HG03558 (cell line): ENCODE data around the gene RNASEL.
"Not testable (repeated sequence)": the region's sequence is repeated elsewhere in the genome, so short reads cannot be mapped to it uniquely, and the experiment has no call there.

Experiments used
- ATAC-seq: cut with Tn5 transposase; IDR thresholded peaks from one replicate; pipeline ENCODE4 v1.9.1; 2021; ENCODE audit warnings: moderate number of reproducible peaks; ENCODE audit not compliant: unreplicated experiment; ENCODE audit errors: extremely low read depth

RNASEL gene

GRCh38 chr1:182588500-182589396 is at the start of gene RNASEL:
Gene RNASEL (minus strand): TSS chr1:182589256. CDS start chr1:182586806, 2,450 bp downstream.
- ATAC-seq = no peak

- no peak for ATAC-seq
Measured at GRCh38 chr1:182637769-182638168, 48.7 kb upstream of the RNASEL start.

GRCh38 chr1:182635871-182636270 is 46.8 kb upstream of the RNASEL start:
- ATAC-seq = no peak

GRCh38 chr1:182634306-182635072 is 45.4 kb upstream of the RNASEL start:
- no peak for ATAC-seq

- ATAC-seq = no peak
Measured at GRCh38 chr1:182633657-182634281, 44.7 kb upstream of the RNASEL start.

GRCh38 chr1:182633031-182633430 is 44.0 kb upstream of the RNASEL start:
- ATAC-seq = no peak

GRCh38 chr1:182632441-182632857 is 43.4 kb upstream of the RNASEL start:
- ATAC-seq = not testable (repeated sequence)

- no peak for ATAC-seq
Measured at GRCh38 chr1:182631954-182632353, 42.9 kb upstream of the RNASEL start.

GRCh38 chr1:182631053-182631677 is 42.1 kb upstream of the RNASEL start:
- ATAC-seq = no peak

GRCh38 chr1:182630586-182630985 is 41.5 kb upstream of the RNASEL start:
- ATAC-seq = no peak

- ATAC-seq = no peak
Measured at GRCh38 chr1:182629499-182630096, 40.5 kb upstream of the RNASEL start.

- no peak for ATAC-seq
Measured at GRCh38 chr1:182629080-182629479, 40.0 kb upstream of the RNASEL start.

GRCh38 chr1:182628657-182629056 is 39.6 kb upstream of the RNASEL start:
- no peak for ATAC-seq

- ATAC-seq = no peak
Measured at GRCh38 chr1:182627622-182628021, 38.6 kb upstream of the RNASEL start.

- no peak for ATAC-seq
Measured at GRCh38 chr1:182626527-182626926, 37.5 kb upstream of the RNASEL start.

GRCh38 chr1:182625719-182626504 is 36.9 kb upstream of the RNASEL start:
- no peak for ATAC-seq

GRCh38 chr1:182625024-182625423 is 36.0 kb upstream of the RNASEL start:
- no peak for ATAC-seq

- ATAC-seq = no peak
Measured at GRCh38 chr1:182624577-182624976, 35.5 kb upstream of the RNASEL start.

- ATAC-seq = no peak
Measured at GRCh38 chr1:182622901-182623528, 34.0 kb upstream of the RNASEL start.
